IPS DF 4.7 (cell line): ENCODE results near the gene NRSN2.
"Not testable (repeated sequence)": the region's sequence is repeated elsewhere in the genome, so short reads cannot be mapped to it uniquely, and the experiment has no call there.

Experiments used
- DNase-seq: peaks from one replicate; pipeline ENCODE4 v3.0.0-alpha.2; 2013; ENCODE audit warnings: low spot score; ENCODE audit errors: extremely low read depth

NRSN2 gene

GRCh38 chr20:354298-354977 lies 7.5 kb downstream of the NRSN2 start:
- no peak for DNase-seq

- DNase-seq = not testable (repeated sequence)
Measured at GRCh38 chr20:356154-356553, 9.2 kb downstream of the NRSN2 start.

GRCh38 chr20:356745-357144 lies 9.8 kb downstream of the NRSN2 start:
- no peak for DNase-seq

- no peak for DNase-seq
Measured at GRCh38 chr20:358891-359555, 12.1 kb downstream of the NRSN2 start.

DNA sequence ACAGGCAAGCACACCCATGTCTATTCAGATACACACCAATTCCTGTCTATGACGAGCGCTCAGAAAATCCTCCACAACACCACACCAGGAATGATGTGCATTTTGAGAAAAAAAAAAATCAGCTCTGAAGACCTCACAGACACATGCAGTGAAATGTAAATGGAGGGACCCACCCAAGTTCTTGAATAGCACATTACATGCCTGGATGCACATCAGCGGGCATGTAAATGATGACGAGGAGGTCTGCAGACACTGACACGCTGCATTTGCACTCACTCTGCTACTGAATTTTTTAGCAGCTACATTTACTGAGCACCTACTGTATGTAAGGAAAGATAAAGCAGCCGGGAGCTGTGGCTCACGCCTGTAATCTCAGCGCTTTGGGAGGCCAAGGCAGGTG lies 14.7 kb downstream of the NRSN2 start:
- no peak for DNase-seq

DNA sequence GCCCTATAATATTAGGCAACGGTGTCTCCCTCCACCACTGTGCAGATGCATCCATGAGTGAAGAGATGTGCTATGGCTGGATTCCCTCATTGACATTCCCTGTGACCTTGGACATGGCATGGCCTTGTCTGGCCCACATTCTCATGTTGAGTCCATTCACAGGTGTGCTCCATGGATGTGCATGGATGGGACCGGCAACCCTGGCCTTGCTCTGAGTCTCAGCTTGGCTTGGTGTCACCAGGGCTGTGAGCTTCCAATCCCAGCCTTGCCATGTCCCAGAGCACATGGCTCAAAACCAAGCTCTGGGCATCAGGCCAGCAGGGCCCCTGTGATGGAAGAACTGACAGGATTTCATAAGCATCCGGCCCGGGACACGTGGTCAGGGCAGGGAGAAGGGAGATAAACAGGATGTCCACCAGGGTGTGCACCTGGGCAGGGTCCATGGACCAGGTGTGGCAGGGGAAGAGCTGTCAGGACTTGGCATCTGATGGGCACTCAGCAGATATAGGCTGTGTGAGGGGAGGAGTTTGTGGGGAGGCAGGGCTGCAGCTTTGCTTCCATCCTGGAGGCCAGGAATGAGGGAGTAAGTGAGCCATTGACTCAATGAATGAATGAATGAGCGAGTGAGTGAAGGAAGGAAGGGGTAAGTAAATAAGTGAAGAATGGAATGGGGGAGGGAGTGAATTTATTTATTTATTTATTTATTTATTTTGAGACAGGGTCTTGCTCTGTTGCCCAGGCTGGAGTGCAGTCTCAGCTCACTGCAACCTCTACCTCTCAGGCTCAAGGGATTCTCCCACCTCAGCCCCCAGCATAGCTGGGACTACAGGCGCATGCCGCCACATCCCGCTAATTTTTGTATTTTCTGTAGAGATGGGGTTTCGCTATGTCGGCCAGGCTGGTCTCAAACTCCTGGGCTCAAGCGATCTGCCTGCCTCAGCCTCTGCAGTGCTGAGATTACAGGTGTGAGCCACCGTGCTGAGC lies 15.7 kb downstream of the NRSN2 start:
- no peak for DNase-seq

DNA sequence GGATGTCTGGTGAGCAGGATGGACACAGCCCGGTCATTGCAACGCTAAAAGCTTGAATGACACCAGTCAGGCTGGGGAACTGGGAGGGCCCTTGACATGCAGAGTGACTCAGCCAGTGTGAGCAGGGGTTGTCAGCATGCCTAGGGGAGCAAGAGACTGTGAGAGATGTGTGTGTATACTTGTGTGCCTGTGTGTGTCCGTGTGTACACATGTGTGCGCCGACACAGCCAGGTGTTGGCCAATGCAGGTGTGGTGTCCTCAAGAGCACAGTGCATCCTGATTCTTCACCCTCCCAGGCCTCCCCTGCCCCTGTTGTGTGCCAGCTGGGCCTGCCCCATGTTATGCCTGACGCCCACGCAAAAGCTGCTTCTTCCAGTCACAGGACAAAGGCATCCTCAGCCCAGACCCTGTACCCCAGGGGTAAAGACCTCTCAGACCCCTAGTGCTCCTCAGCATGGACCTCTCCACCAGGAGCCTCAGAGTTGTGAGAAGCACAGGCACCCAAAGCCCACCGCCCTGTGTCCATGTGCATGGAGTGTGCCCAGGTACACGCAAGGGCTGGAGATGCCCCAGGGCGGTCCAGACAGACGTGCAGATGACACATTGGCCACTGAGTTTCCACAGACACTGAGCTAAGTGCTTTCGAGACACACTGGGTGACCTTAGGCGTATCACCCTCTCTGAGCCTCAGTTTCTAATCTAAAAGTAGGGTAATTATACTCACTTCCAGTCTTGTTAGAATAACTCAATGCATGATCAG lies 16.6 kb downstream of the NRSN2 start:
- DNase-seq = no peak

DNA sequence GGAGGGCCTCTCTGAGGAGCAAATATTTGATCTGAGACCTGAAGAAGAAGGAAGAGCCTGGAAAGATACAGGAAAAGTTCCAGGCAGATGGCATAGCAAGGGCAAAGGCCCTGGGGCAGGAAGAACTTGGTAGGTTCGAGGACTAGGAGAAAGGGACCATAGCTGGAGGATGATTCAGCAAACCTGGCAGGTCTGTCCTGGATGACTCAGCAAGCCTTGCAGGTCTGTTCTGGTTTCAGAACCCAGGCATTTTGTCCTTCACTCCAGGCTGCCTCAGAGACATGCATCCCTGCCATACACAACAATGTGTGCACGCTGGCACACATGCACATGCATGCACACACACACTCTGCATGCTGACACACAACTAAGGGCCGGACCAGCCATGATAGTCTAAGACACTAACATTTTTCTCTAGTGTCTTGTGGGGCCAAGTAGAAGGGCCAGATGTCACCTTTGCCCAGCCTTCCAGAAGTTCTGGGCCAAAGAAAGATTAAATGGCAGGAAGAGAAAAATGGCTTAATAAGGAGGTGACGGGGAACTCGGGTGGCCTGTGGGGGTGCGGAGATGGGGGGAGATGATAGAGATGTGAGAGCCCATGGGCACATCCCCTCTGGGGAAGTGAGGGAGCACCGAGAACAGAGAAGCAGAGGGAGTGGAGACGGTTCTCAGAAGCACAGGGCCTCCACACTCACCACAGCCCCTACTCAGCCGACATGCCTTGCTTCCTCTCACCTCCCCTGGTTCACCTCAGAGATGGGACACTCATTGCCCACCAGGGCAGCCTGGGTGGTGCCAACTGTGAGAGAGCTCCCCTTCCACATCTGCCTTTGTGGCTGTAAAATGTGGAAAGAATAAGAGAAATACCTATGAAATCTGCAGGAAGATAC lies 18.2 kb downstream of the NRSN2 start:
- no peak for DNase-seq

- DNase-seq = no peak
Measured at GRCh38 chr20:366041-366718, 19.3 kb downstream of the NRSN2 start.

- DNase-seq = no peak
Measured at GRCh38 chr20:366719-367485, 20.0 kb downstream of the NRSN2 start.

- DNase-seq = no peak
Measured at GRCh38 chr20:367486-367887, 20.6 kb downstream of the NRSN2 start.

- no peak for DNase-seq
Measured at GRCh38 chr20:368915-369314, 22.0 kb downstream of the NRSN2 start.

GRCh38 chr20:370151-370600 lies 23.3 kb downstream of the NRSN2 start:
- DNase-seq = no peak

DNA sequence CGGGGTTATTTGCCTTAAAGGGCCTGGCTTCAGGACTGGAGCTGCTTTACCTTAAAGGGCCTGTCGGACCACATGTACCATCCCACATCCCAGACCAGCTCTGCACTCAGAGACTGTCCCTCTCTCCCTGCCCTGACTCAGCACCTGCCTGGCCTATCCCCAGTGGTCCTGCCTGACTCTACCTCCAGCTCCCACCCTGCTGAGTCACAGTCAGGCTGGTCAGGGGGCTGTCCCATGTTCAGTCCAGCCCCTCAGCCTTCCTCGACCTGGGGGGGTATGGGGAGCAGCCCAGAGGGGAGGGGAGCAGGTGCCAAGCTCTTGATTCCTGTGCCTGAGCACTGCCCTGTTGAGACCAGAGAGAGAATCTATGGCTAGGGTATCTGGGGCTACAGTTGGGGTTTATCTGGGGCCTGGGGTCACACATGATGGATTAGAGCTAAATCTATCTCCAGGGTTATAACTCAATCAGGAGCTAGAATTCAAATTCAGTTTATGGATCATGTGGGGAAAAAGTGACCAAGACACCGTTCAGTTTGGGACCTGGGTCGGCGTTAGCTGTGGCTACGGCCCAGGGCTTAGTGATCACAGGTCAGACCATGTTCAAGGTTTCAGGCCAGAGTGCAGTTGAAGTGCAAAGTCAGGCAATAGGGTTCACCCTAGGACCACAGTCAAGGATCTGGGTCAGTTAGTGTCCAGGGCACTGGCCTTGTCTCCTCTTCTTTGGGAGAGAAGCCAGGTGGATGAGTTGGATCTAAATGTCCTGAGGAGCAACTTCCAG lies 24.3 kb downstream of the NRSN2 start:
- no peak for DNase-seq

DNA sequence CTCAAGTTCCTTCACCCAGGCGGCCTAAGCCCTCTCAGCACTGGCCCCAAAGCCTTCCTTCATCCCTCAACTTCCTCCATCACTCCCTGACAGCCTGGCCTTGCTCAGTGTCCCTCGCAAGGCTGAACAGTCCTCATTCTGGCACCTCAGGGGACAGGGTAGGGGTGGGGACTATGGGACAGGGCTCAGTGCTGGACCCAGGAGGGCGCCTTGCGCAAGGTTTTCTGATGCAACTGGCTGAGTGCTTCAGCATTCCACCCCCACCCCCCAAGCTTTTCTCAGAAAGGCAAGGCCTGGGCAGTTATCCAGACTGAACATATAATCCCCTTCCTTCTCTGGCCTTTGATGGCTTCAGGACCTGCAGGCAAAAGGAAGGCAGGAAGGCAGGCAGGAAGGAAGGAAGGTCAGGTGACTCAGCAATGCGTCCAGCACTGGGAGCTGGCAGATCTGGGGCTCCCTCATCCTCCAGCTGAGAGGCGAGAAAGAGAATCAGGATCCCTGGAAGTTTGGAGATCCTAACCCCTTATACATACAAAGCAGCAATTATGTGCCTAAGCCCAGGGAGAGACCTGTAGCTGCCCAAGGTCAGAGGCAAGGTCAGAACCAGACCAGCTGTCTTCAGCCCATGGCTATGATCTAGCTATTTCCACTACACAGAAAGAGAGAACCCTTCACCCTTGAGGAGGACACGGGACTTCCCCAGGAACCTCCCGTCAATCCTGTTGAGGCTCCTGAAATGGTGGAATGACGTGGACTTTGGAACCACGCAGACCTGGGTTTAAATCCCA lies 25.0 kb downstream of the NRSN2 start:
- DNase-seq = no peak

- not testable (repeated sequence) for DNase-seq
Measured at GRCh38 chr20:372543-373082, 25.7 kb downstream of the NRSN2 start.
